HG03439 (cell line): ENCODE data around the gene LY6G5B.
"Not testable (repeated sequence)": the region's sequence is repeated elsewhere in the genome, so short reads cannot be mapped to it uniquely, and the experiment has no call there.

Experiments used
- ATAC-seq: cut with Tn5 transposase; IDR thresholded peaks from one replicate; pipeline ENCODE4 v1.9.1; 2021; ENCODE audit warnings: mild to moderate bottlenecking, moderate library complexity; ENCODE audit not compliant: unreplicated experiment

The LY6G5B gene

GRCh38 chr6:31689249-31690110 is 19.7 kb downstream of the LY6G5B start:
- no peak for ATAC-seq

- no peak for ATAC-seq
These were observed 20.7 kb downstream of the LY6G5B start for GRCh38 chr6:31690231-31691077.

- no peak for ATAC-seq
These were observed 21.3 kb downstream of the LY6G5B start for GRCh38 chr6:31691078-31691463.

- ATAC-seq, result no peak
These were observed 21.9 kb downstream of the LY6G5B start for GRCh38 chr6:31691564-31692108.

- ATAC-seq, result no peak
These were observed 22.6 kb downstream of the LY6G5B start for GRCh38 chr6:31692353-31692752.

GRCh38 chr6:31692886-31693285 is 23.1 kb downstream of the LY6G5B start:
- ATAC-seq, result no peak

- ATAC-seq, result no peak
These were observed 23.8 kb downstream of the LY6G5B start for GRCh38 chr6:31693535-31693934.

GRCh38 chr6:31697555-31697954 is 27.8 kb downstream of the LY6G5B start:
- ATAC-seq, result no peak

GRCh38 chr6:31700740-31701401 is 31.1 kb downstream of the LY6G5B start:
- no peak for ATAC-seq

- ATAC-seq, result no peak
These were observed 32.1 kb downstream of the LY6G5B start for GRCh38 chr6:31701666-31702404.

- ATAC-seq, result no peak
These were observed 32.6 kb downstream of the LY6G5B start for GRCh38 chr6:31702405-31702818.

- ATAC-seq, result peak; percentile 79
These were observed 33.3 kb downstream of the LY6G5B start, which contains the start of gene ABHD16A for GRCh38 chr6:31702819-31703716. Gene ABHD16A (minus strand): TSS chr6:31703324. CDS start chr6:31703281, 43 bp downstream.

GRCh38 chr6:31705931-31706330 is 36.2 kb downstream of the LY6G5B start:
- no peak for ATAC-seq

GRCh38 chr6:31706599-31706998 is 36.8 kb downstream of the LY6G5B start, which contains the start of gene LY6G6F:
Gene LY6G6F (plus strand): TSS chr6:31706866. CDS start chr6:31706907, 41 bp downstream.
- ATAC-seq, result no peak

GRCh38 chr6:31707701-31708100 is 37.9 kb downstream of the LY6G5B start:
- ATAC-seq, result no peak

- no peak for ATAC-seq
These were observed 38.4 kb downstream of the LY6G5B start for GRCh38 chr6:31708224-31708623.

GRCh38 chr6:31709157-31709556 is 39.4 kb downstream of the LY6G5B start:
- not testable (repeated sequence) for ATAC-seq

GRCh38 chr6:31710523-31711219 is 40.9 kb downstream of the LY6G5B start:
- no peak for ATAC-seq
